ENCODE measurements around the gene CCNG2. TPM values are rescaled to one million over a fixed set of nuclear protein-coding genes. Genes with fewer than 3 reads are reported as not detected.
A peak's percentile ranks its signal among the peaks of the same experiment; 100 is the strongest.

CCNG2 gene
- total and polyA plus RNA-seq, 4 donors = 1.2 to 10.8 (median 4.1) TPM

GRCh38 chr4:77156533-77156911 lies 485 bp upstream of the CCNG2 start (continued):
- peak in 1 of 2 donors; percentile 31 for TF ChIP-seq GABPA (IDR thresholded peaks at IDR 0.05 in 1 of 2, conservative IDR thresholded peaks at IDR 0.05 in 1 of 2)
- TF ChIP-seq RXRA (IDR thresholded peaks at IDR 0.05) = no peak
- TF ChIP-seq TAF1 (conservative IDR thresholded peaks at IDR 0.05) = no peak
- TF ChIP-seq EGR1 (IDR thresholded peaks at IDR 0.05; ENCODE audit: low read depth in 2 of 2) = no peak
- no peak for TF ChIP-seq FOXA1 (IDR thresholded peaks at IDR 0.05)
- TF ChIP-seq FOXA2 (IDR thresholded peaks at IDR 0.05) = no peak

DNA sequence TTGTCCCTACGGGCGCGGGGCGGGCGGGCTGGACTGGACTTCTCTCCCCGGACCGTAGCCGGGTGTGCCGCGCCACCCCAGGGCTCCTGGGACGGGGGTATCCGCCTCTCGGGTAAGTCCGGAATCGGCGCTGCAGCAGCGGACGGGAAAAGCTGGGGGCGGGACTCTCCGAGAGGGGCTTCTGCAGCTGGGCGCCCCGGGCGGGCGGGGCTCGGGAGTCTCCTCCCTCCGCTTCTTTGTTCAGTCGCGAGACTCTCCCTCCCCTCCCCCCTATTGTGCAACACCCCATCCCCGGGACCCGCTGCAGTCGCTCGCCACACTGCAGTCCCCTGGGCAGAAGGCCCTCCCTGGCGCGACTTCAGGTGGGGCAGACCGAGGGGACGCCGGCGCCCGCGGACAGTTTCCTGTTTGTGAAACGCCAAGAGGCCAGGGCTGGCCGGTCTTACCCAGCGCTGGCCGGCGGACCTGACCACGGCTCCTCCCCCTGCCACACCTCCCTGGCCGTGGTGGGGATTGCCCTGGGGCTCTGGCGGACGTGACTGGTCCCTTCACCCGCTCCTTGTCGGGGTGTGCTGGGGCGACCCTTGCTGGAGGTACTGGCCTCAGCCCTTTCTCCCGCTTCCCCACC lies 966 bp downstream of the CCNG2 start:
- TF ChIP-seq GABPA (IDR thresholded peaks at IDR 0.05 in 1 of 2, conservative IDR thresholded peaks at IDR 0.05 in 1 of 2) = peak in 1 of 2 donors; percentile 61
- TF ChIP-seq, protein P1, sequence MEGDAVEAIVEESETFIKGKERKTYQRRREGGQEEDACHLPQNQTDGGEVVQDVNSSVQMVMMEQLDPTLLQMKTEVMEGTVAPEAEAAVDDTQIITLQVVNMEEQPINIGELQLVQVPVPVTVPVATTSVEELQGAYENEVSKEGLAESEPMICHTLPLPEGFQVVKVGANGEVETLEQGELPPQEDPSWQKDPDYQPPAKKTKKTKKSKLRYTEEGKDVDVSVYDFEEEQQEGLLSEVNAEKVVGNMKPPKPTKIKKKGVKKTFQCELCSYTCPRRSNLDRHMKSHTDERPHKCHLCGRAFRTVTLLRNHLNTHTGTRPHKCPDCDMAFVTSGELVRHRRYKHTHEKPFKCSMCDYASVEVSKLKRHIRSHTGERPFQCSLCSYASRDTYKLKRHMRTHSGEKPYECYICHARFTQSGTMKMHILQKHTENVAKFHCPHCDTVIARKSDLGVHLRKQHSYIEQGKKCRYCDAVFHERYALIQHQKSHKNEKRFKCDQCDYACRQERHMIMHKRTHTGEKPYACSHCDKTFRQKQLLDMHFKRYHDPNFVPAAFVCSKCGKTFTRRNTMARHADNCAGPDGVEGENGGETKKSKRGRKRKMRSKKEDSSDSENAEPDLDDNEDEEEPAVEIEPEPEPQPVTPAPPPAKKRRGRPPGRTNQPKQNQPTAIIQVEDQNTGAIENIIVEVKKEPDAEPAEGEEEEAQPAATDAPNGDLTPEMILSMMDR (IDR thresholded peaks at IDR 0.05; ENCODE audit: low read depth, low read length, missing input control) = peak; percentile 19
- TF ChIP-seq YY1 (IDR thresholded peaks at IDR 0.05) = peak; percentile 62
- TF ChIP-seq FOXA2 (IDR thresholded peaks at IDR 0.05) = no peak
- no peak for TF ChIP-seq HNF4G (IDR thresholded peaks at IDR 0.05)
- peak; percentile 30 for TF ChIP-seq SP1 (IDR thresholded peaks at IDR 0.05)
- TF ChIP-seq TAF1 (conservative IDR thresholded peaks at IDR 0.05) = no peak
- peak in 1 of 2 donors; percentile 29 for TF ChIP-seq RAD21 (IDR thresholded peaks at IDR 0.05)
- peak; percentile 84 for TF ChIP-seq ZBTB33 (IDR thresholded peaks at IDR 0.05)
- peak overlapping the region; percentile 76 to 96 for H3K27ac ChIP-seq (ENCODE audit: low read depth in 1 of 2, low read length in 2 of 2)
- 1% methylated on average over 53 of the region's 53 CpGs for WGBS

GRCh38 chr4:77158487-77158861 lies 1.5 kb downstream of the CCNG2 start:
- Histone ChIP-seq H3K27me3 (ENCODE audit: control insufficient read depth in 4 of 4, insufficient read depth in 4 of 4, low read length in 3 of 4) (no peaks in the 10 kb centered on the region), H3K36me3 (ENCODE audit: control insufficient read depth in 4 of 4, insufficient read depth in 3 of 4, low read depth in 1 of 4, low read length in 3 of 4) (peaks cover 0 to 10% (median 7%) of the 10 kb centered on the region in 4 donors), H3K27ac (ENCODE audit: low read depth in 1 of 2, low read length in 2 of 2) (peak overlapping the region; percentile 76 to 96), H3K4me3 (ENCODE audit: low read depth in 1 of 3, low read length in 3 of 3) (peak overlapping the region in 2 of 3 donors; percentile 74 to 96), H3K9me3 (ENCODE audit: control insufficient read depth in 4 of 4, low read length in 3 of 4) (no peaks in the 10 kb centered on the region), H3K9ac (ENCODE audit: low read depth in 1 of 2, low read length in 2 of 2) (no peak overlapping the region), H3K4me1 (ENCODE audit: control insufficient read depth in 4 of 4, insufficient read depth in 4 of 4, low read length in 3 of 4) (peaks cover 0 to 25% (median 8%) of the 10 kb centered on the region in 4 donors)
- DNase-seq (ENCODE audit: low spot score) = no peak
- TF ChIP-seq RAD21 (IDR thresholded peaks at IDR 0.05) = no peak
- peak in 1 of 2 donors; percentile 10 for TF ChIP-seq GABPA (IDR thresholded peaks at IDR 0.05 in 1 of 2, conservative IDR thresholded peaks at IDR 0.05 in 1 of 2)
- 20% methylated on average over 6 of the region's 6 CpGs for WGBS

More for the DNA sequence above, 966 bp downstream of the CCNG2 start:
- no peaks in the 10 kb centered on the region for H3K9me3 ChIP-seq (ENCODE audit: control insufficient read depth in 4 of 4, low read length in 3 of 4)
- peak overlapping the region in 1 of 2 donors; percentile 33 for H3K9ac ChIP-seq (ENCODE audit: low read depth in 1 of 2, low read length in 2 of 2)
- H3K27me3 ChIP-seq (ENCODE audit: control insufficient read depth in 4 of 4, insufficient read depth in 4 of 4, low read length in 3 of 4) = no peaks in the 10 kb centered on the region
- peaks cover 0 to 10% (median 7%) of the 10 kb centered on the region in 4 donors for H3K36me3 ChIP-seq (ENCODE audit: control insufficient read depth in 4 of 4, insufficient read depth in 3 of 4, low read depth in 1 of 4, low read length in 3 of 4)
- DNase-seq (ENCODE audit: low spot score) = peak; percentile 80
- H3K4me1 ChIP-seq (ENCODE audit: control insufficient read depth in 4 of 4, insufficient read depth in 4 of 4, low read length in 3 of 4) = peaks cover 0 to 25% (median 8%) of the 10 kb centered on the region in 4 donors
- peak overlapping the region; percentile 74 to 96 (median 83) for H3K4me3 ChIP-seq (ENCODE audit: low read depth in 1 of 3, low read length in 3 of 3)
